Measurements from ENCODE around the gene MYOZ3. TPM values are rescaled to one million over a fixed set of nuclear protein-coding genes. Genes with fewer than 3 reads are reported as not detected.

Gene MYOZ3
- total RNA-seq, 2 donors from 2014 or later, result 0.81 to 2.8 TPM

- Histone ChIP-seq H3K4me3 (no peak overlapping the region), H3K9me3 (no peaks in the 10 kb centered on the region), H3K27me3 (replicated peaks; ENCODE audit: insufficient read depth) (no peaks in the 10 kb centered on the region), H3K27ac (no peak overlapping the region), H3K36me3 (peaks cover 71% of the 10 kb centered on the region), H3K4me1 (ENCODE audit: control insufficient read depth in 1 of 2, low read depth in 2 of 2) (peaks cover 2 to 12% of the 10 kb centered on the region in 2 donors)
- no peak for DNase-seq (ENCODE audit: low spot score)
- TF ChIP-seq CTCF (IDR thresholded peaks at IDR 0.05), result no peak
- no peak for ATAC-seq (ENCODE audit: insufficient number of reproducible peaks, low FRiP score, low read depth)
These were observed 33.6 kb downstream of the MYOZ3 start for GRCh38 chr5:150694612-150695011.

DNA sequence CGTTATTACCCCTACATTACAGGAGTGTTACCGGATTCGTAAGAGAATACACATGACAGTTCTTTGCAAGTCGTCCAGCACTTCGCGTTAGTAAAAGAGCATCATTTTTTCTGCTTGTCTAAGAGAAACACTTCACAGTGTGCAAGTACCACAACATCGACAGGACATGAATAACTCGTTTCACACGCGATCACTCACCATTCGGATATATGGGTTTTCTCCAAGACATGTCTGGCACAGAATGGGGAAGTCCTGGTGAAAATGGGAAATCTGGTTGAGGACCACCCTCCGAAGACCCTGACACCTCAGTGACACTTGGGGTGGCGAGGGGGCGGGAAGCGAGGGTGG lies 39.2 kb downstream of the MYOZ3 start:
- no peak for ATAC-seq (ENCODE audit: insufficient number of reproducible peaks, low FRiP score, low read depth)
- peaks cover 9 to 17% of the 10 kb centered on the region in 2 donors for H3K4me1 ChIP-seq (ENCODE audit: control insufficient read depth in 1 of 2, low read depth in 2 of 2)

GRCh38 chr5:150700594-150701377 lies 39.7 kb downstream of the MYOZ3 start, which contains the start of gene RBM22:
TSS of gene RBM22 (minus strand) at chr5:150701062. CDS start at chr5:150700985, 77 bp downstream.
- ATAC-seq (ENCODE audit: insufficient number of reproducible peaks, low FRiP score, low read depth) (peak; percentile 92), DNase-seq (ENCODE audit: low spot score) (peak; percentile 82)
- Histone ChIP-seq H3K27ac (peak within 1 kb of the TSS; percentile 96 to 98), H3K27me3 (replicated peaks; ENCODE audit: insufficient read depth) (no peaks in the 10 kb centered on the region), H3K4me3 (peak within 1 kb of the TSS; percentile 97), H3K9me3 (no peaks in the 10 kb centered on the region), H3K4me1 (ENCODE audit: control insufficient read depth in 1 of 2, low read depth in 2 of 2) (peaks cover 9 to 17% of the 10 kb centered on the region in 2 donors), H3K36me3 (peaks cover 24% of the 10 kb centered on the region)
- peak; percentile 57 for TF ChIP-seq CTCF (IDR thresholded peaks at IDR 0.05)

More for the DNA sequence above, 39.2 kb downstream of the MYOZ3 start:
- H3K27me3 ChIP-seq (replicated peaks; ENCODE audit: insufficient read depth), result no peaks in the 10 kb centered on the region
- H3K9me3 ChIP-seq, result no peaks in the 10 kb centered on the region
- no peak for TF ChIP-seq CTCF (IDR thresholded peaks at IDR 0.05)
- H3K36me3 ChIP-seq, result peaks cover 30% of the 10 kb centered on the region
- peak overlapping the region; percentile 96 to 98 for H3K27ac ChIP-seq
- H3K4me3 ChIP-seq, result peak overlapping the region; percentile 97
- DNase-seq (ENCODE audit: low spot score), result peak; percentile 31

GRCh38 chr5:150703762-150704161 lies 42.7 kb downstream of the MYOZ3 start:
- no peak for TF ChIP-seq CTCF (IDR thresholded peaks at IDR 0.05)
- Histone ChIP-seq H3K27ac (no peak overlapping the region), H3K9me3 (no peaks in the 10 kb centered on the region), H3K4me3 (no peak overlapping the region), H3K36me3 (peaks cover 4% of the 10 kb centered on the region), H3K4me1 (ENCODE audit: control insufficient read depth in 1 of 2, low read depth in 2 of 2) (peaks cover 9 to 13% of the 10 kb centered on the region in 2 donors), H3K27me3 (replicated peaks; ENCODE audit: insufficient read depth) (no peaks in the 10 kb centered on the region)
- no peak for DNase-seq (ENCODE audit: low spot score)
- ATAC-seq (ENCODE audit: insufficient number of reproducible peaks, low FRiP score, low read depth), result no peak

DNA sequence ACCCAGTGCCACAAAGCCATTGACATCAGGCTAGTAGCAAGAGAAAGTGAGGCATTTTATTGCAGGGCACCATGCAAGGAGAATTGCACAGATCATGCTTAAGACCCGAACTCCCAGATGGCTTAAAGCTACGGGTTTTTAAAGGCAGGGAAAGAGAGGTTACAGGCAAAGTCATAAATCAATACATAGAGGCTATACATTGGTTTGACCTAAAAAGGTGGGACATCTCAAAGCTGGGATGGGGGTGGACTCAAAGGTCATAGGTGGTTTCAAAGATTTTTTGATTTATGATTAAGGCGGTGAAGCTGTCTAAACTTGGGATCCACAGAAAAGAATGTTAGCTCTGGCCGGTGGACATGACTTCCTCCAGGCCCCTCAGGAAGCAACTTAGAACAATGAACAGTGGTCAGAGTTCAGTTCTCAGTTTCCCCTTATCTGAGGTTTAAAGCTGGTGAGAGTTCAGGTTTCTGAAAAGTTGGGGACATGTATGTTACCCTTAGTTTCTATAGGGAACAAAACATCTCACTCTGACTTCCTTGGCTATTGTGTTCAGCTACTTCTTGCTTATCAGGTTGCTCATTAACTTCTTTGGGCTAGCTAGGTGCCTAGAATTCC lies 45.8 kb downstream of the MYOZ3 start:
- H3K27ac ChIP-seq, result no peak overlapping the region
- H3K27me3 ChIP-seq (replicated peaks; ENCODE audit: insufficient read depth), result no peaks in the 10 kb centered on the region
- ATAC-seq (ENCODE audit: insufficient number of reproducible peaks, low FRiP score, low read depth) (no peak), DNase-seq (ENCODE audit: low spot score) (no peak)
- no peaks in the 10 kb centered on the region for H3K4me1 ChIP-seq (ENCODE audit: control insufficient read depth in 1 of 2, low read depth in 2 of 2)
- H3K36me3 ChIP-seq, result peaks cover 21% of the 10 kb centered on the region
- H3K9me3 ChIP-seq, result no peaks in the 10 kb centered on the region
- no peak for TF ChIP-seq CTCF (IDR thresholded peaks at IDR 0.05)
- H3K4me3 ChIP-seq, result no peak overlapping the region

Measured in thoracic aorta (tissue), 2 donors.